Body of pancreas (tissue), 4 donors: ENCODE data around the gene PRR5L.

Experiments used
- POLR2A ChIP-seq, 3 donors: fragments of 450-650 bp; IDR thresholded peaks; one replicate each; pipeline ENCODE4 v1.6.1; 2016; ENCODE audit warnings: antibody characterized with exemption in 3 of 3, mild to moderate bottlenecking in 2 of 3
- TF ChIP-seq, protein P1 (sequence below), 7 experiments: fragments of 450-650 bp in 4 of 7; fragments of 200-600 bp in 3 of 7; sonication (generic) in 3 of 7; IDR thresholded peaks; one replicate each; pipeline ENCODE4 v1.5.1; 2016 to 2019; ENCODE audit warnings: antibody characterized with exemption in 7 of 7

DNA sequence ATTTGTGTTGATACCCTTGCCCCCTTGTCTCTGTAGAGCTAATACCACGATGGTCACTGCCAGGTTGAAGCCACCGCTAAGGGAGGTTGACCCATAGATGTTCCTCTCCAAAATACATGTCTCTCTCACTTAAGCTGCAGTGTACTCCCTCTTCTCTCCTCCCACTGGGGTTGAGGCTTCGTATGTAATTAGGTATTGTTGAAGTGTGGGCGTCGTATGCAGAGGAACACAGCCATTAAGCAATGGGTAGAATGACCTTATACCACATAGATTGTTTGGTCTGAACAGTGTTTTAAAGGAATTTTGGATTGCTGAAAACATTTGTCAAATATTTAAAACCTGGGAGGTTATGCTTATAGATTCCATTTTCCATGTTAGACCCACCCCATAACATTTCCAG lies 142.0 kb downstream of the PRR5L start:
- TF ChIP-seq, protein P1, sequence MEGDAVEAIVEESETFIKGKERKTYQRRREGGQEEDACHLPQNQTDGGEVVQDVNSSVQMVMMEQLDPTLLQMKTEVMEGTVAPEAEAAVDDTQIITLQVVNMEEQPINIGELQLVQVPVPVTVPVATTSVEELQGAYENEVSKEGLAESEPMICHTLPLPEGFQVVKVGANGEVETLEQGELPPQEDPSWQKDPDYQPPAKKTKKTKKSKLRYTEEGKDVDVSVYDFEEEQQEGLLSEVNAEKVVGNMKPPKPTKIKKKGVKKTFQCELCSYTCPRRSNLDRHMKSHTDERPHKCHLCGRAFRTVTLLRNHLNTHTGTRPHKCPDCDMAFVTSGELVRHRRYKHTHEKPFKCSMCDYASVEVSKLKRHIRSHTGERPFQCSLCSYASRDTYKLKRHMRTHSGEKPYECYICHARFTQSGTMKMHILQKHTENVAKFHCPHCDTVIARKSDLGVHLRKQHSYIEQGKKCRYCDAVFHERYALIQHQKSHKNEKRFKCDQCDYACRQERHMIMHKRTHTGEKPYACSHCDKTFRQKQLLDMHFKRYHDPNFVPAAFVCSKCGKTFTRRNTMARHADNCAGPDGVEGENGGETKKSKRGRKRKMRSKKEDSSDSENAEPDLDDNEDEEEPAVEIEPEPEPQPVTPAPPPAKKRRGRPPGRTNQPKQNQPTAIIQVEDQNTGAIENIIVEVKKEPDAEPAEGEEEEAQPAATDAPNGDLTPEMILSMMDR (IDR thresholded peaks at IDR 0.05) = no peak
- no peak for TF ChIP-seq POLR2A (IDR thresholded peaks at IDR 0.05)
